Mesenchymal stem cell (in vitro differentiated cells and primary cell): Measurements from ENCODE around the gene TTC22.

Experiments used
- DNase-seq: peaks from one replicate; pipeline ENCODE4 v3.0.0-alpha.2; 2013
- H2AFZ ChIP-seq: one replicate; pipeline ENCODE4 v1.6.1; 2013; ENCODE audit warnings: low read depth, mild to moderate bottlenecking, control low read depth, inconsistent platforms, low read length, moderate library complexity
- H2AK5ac ChIP-seq: 2 replicates; pipeline ENCODE4 v1.6.1; 2013; ENCODE audit warnings: low read length, moderate library complexity, mild to moderate bottlenecking, inconsistent platforms; ENCODE audit not compliant: severe bottlenecking
- H2BK120ac ChIP-seq: one replicate; pipeline ENCODE4 v1.6.1; 2013; ENCODE audit warnings: low read depth, mild to moderate bottlenecking, inconsistent platforms, low read length, moderate library complexity
- H2BK12ac ChIP-seq, 2 experiments: one replicate each; pipeline ENCODE4 v1.6.1; 2013; ENCODE audit warnings: inconsistent platforms in 2 of 2, low read length in 2 of 2, mild to moderate bottlenecking in 2 of 2, moderate library complexity in 2 of 2, control low read depth in 1 of 2
- H2BK15ac ChIP-seq: one replicate; pipeline ENCODE4 v1.6.1; 2013; ENCODE audit warnings: mild to moderate bottlenecking, low read depth, inconsistent platforms; ENCODE audit not compliant: poor library complexity, severe bottlenecking
- H2BK5ac ChIP-seq: 2 replicates; pipeline ENCODE4 v1.6.1; 2013; ENCODE audit warnings: low read depth, mild to moderate bottlenecking, low read length, control low read depth, inconsistent platforms; ENCODE audit not compliant: poor library complexity, severe bottlenecking
- H3K14ac ChIP-seq, 2 experiments: one replicate each; pipeline ENCODE4 v1.6.1; 2013; ENCODE audit warnings: inconsistent platforms in 2 of 2, low read length in 2 of 2, control low read depth in 1 of 2, mild to moderate bottlenecking in 1 of 2, moderate library complexity in 1 of 2
- H3K18ac ChIP-seq, 2 experiments: one replicate each; pipeline ENCODE4 v1.6.1; 2013; ENCODE audit warnings: inconsistent platforms in 2 of 2, low read length in 2 of 2, control low read depth in 1 of 2, low read depth in 1 of 2, mild to moderate bottlenecking in 1 of 2
- H3K23ac ChIP-seq, 2 experiments: one replicate each; pipeline ENCODE4 v1.6.1; 2013; ENCODE audit warnings: inconsistent platforms in 2 of 2, low read length in 2 of 2, mild to moderate bottlenecking in 2 of 2, moderate library complexity in 2 of 2, control low read depth in 1 of 2
- H3K27ac ChIP-seq: 2 replicates; pipeline ENCODE4 v1.5.1; 2013; ENCODE audit warnings: mild to moderate bottlenecking, moderate library complexity, low read length, control low read depth, inconsistent platforms; ENCODE audit not compliant: poor library complexity, severe bottlenecking
- H3K27me3 ChIP-seq, 2 experiments: 2 replicates each; pipeline versions ENCODE4 v1.6.1 to v1.7.0; 2013; ENCODE audit warnings: low read length in 2 of 2, mild to moderate bottlenecking in 2 of 2, moderate library complexity in 2 of 2, control low read depth in 1 of 2, inconsistent platforms in 1 of 2; ENCODE audit not compliant: control insufficient read depth in 1 of 2, insufficient read depth in 1 of 2
- H3K36me3 ChIP-seq, 2 experiments: 2 replicates each; pipeline versions ENCODE4 v1.6.1 to v1.7.0; 2013; ENCODE audit warnings: low read length in 2 of 2, control low read depth in 1 of 2, inconsistent platforms in 1 of 2, low read depth in 1 of 2, mild to moderate bottlenecking in 1 of 2; ENCODE audit not compliant: insufficient read depth in 2 of 2, control insufficient read depth in 1 of 2
- H3K4ac ChIP-seq, 2 experiments: one replicate each; pipeline ENCODE4 v1.6.1; 2013; ENCODE audit warnings: inconsistent platforms in 2 of 2, low read length in 2 of 2, mild to moderate bottlenecking in 2 of 2, moderate library complexity in 2 of 2, control low read depth in 1 of 2, low read depth in 1 of 2
- H3K4me1 ChIP-seq: 2 replicates; pipeline ENCODE4 v1.6.1; 2013; ENCODE audit warnings: low read depth, low read length, control low read depth; ENCODE audit not compliant: control insufficient read depth, insufficient read depth
- H3K4me2 ChIP-seq: 2 replicates; pipeline ENCODE4 v1.6.1; 2013; ENCODE audit warnings: low read length, mild to moderate bottlenecking, inconsistent platforms; ENCODE audit not compliant: poor library complexity, severe bottlenecking
- H3K4me3 ChIP-seq, 2 experiments: 2 replicates each; pipeline versions ENCODE4 v1.5.1 to v1.7.0; 2013; ENCODE audit warnings: low read length in 2 of 2, mild to moderate bottlenecking in 2 of 2, control low read depth in 1 of 2, low read depth in 1 of 2; ENCODE audit not compliant: insufficient read depth in 1 of 2
- H3K79me1 ChIP-seq: replicated peaks from 2 replicates; pipeline ENCODE4 v1.6.1; 2013; ENCODE audit warnings: mild to moderate bottlenecking, control low read depth, low read length, inconsistent platforms; ENCODE audit not compliant: poor library complexity, severe bottlenecking
- H3K9ac ChIP-seq: 2 replicates; pipeline ENCODE4 v1.7.0; 2013; ENCODE audit warnings: mild to moderate bottlenecking, low read length, moderate library complexity
- H3K9me3 ChIP-seq: 2 replicates; pipeline ENCODE4 v1.7.0; 2013; ENCODE audit warnings: mild to moderate bottlenecking, low read length; ENCODE audit not compliant: control insufficient read depth
- H4K8ac ChIP-seq: one replicate; pipeline ENCODE4 v1.6.1; 2013; ENCODE audit warnings: inconsistent platforms, mild to moderate bottlenecking, low read length, moderate library complexity
- H4K91ac ChIP-seq: one replicate; pipeline ENCODE4 v1.6.1; 2013; ENCODE audit warnings: mild to moderate bottlenecking, low read length, inconsistent platforms
- WGBS: methylation state at CpG from one replicate; pipeline ENCODE4 v1.1.7; 2013; ENCODE audit warnings: mixed read lengths; 5-methylcytosine and 5-hydroxymethylcytosine counted together

The TTC22 gene

GRCh38 chr1:54763816-54764132, 37.3 kb downstream of the TTC22 start:
- Histone ChIP-seq H4K91ac (no peak overlapping the region), H3K14ac (peak overlapping the region in 1 of 2 experiments; percentile 9), H3K4me1 (peaks cover 17% of the 10 kb centered on the region), H3K27me3 (no peaks in the 10 kb centered on the region), H3K9ac (peak overlapping the region; percentile 97), H2BK5ac (no peak overlapping the region), H3K79me1 (peaks cover 23% of the 10 kb centered on the region), H3K4me3 (peak overlapping the region; percentile 91 to 93), H2AK5ac (peak overlapping the region; percentile 42), H3K23ac (no peak overlapping the region), H3K9me3 (no peaks in the 10 kb centered on the region), H2BK120ac (peak overlapping the region; percentile 36), H3K18ac (peak overlapping the region; percentile 29 to 65), H3K27ac (peak overlapping the region; percentile 44), H3K36me3 (peaks cover under 1 to 2% of the 10 kb centered on the region in 2 experiments), H3K4me2 (peak overlapping the region; percentile 81), H2BK12ac (no peak overlapping the region), H4K8ac (peak overlapping the region; percentile 78), H2AFZ (peak overlapping the region; percentile 33), H2BK15ac (no peak overlapping the region), H3K4ac (peak overlapping the region in 1 of 2 experiments; percentile 29)
- no peak for DNase-seq
- WGBS = 5% methylated on average over 9 of the region's 11 CpGs

- peaks cover 22 to 28% of the 10 kb centered on the region in 2 experiments for H3K36me3 ChIP-seq
- no peak overlapping the region for H3K14ac ChIP-seq
- no peak overlapping the region for H2AK5ac ChIP-seq
- no peak overlapping the region for H2BK12ac ChIP-seq
- H2BK120ac ChIP-seq = no peak overlapping the region
- H3K9ac ChIP-seq = no peak overlapping the region
- H3K4ac ChIP-seq = no peak overlapping the region
- no peaks in the 10 kb centered on the region for H3K27me3 ChIP-seq
- no peak overlapping the region for H3K23ac ChIP-seq
- no peak overlapping the region for H3K27ac ChIP-seq
- no peak overlapping the region for H2BK15ac ChIP-seq
- H4K91ac ChIP-seq = no peak overlapping the region
- no peak for DNase-seq
- 98% methylated on average over 20 of the region's 20 CpGs for WGBS
- H3K9me3 ChIP-seq = no peaks in the 10 kb centered on the region
- H3K18ac ChIP-seq = no peak overlapping the region
- H3K4me2 ChIP-seq = no peak overlapping the region
- no peaks in the 10 kb centered on the region for H3K4me1 ChIP-seq
- H3K79me1 ChIP-seq = peaks cover 23% of the 10 kb centered on the region
- H2BK5ac ChIP-seq = no peak overlapping the region
- no peak overlapping the region for H3K4me3 ChIP-seq
- H4K8ac ChIP-seq = no peak overlapping the region
- H2AFZ ChIP-seq = no peak overlapping the region
Measured at GRCh38 chr1:54758678-54759348, 42.3 kb downstream of the TTC22 start.

DNA sequence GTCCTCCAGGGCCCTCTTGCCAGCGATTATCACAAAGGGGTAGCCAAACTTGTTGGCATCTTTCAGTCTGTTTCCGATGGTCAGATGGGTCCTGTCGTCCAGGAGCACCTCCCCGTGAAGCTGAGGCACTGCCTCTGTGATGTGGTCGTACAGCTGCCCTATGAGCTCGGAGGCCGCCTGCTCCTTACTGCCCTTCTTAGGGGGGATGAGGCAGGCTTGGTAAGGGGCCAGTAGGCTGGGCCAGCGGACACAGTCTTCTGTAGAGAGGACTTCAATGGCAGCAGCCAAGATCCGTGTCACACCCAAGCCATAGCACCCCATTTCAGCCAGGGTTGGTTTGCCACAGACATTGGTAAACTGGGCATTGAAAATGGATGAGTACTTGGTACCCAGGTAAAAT, 43.3 kb downstream of the TTC22 start:
- no peak overlapping the region for H2BK15ac ChIP-seq
- no peak overlapping the region for H3K14ac ChIP-seq
- H2BK120ac ChIP-seq = no peak overlapping the region
- H2BK12ac ChIP-seq = no peak overlapping the region
- peaks cover 22 to 28% of the 10 kb centered on the region in 2 experiments for H3K36me3 ChIP-seq
- no peak overlapping the region for H3K27ac ChIP-seq
- no peak overlapping the region for H2BK5ac ChIP-seq
- H3K23ac ChIP-seq = no peak overlapping the region
- no peaks in the 10 kb centered on the region for H3K27me3 ChIP-seq
- H3K79me1 ChIP-seq = peaks cover 21% of the 10 kb centered on the region
- WGBS = 95% methylated on average over 9 of the region's 9 CpGs
- no peak overlapping the region for H3K4me3 ChIP-seq
- H4K8ac ChIP-seq = no peak overlapping the region
- no peak overlapping the region for H2AFZ ChIP-seq
- DNase-seq = no peak
- H3K9ac ChIP-seq = no peak overlapping the region
- no peak overlapping the region for H2AK5ac ChIP-seq
- H4K91ac ChIP-seq = no peak overlapping the region
- no peaks in the 10 kb centered on the region for H3K4me1 ChIP-seq
- no peaks in the 10 kb centered on the region for H3K9me3 ChIP-seq
- no peak overlapping the region for H3K4me2 ChIP-seq
- H3K18ac ChIP-seq = no peak overlapping the region
- no peak overlapping the region for H3K4ac ChIP-seq

- no peak for DNase-seq
- 91% methylated on average over 25 of the region's 25 CpGs for WGBS
- Histone ChIP-seq H2BK120ac (no peak overlapping the region), H3K14ac (no peak overlapping the region), H2BK12ac (no peak overlapping the region), H3K27me3 (peaks cover 8 to 13% of the 10 kb centered on the region in 2 experiments), H3K4me2 (no peak overlapping the region), H3K36me3 (peaks cover 22 to 28% of the 10 kb centered on the region in 2 experiments), H4K91ac (no peak overlapping the region), H2BK5ac (no peak overlapping the region), H2BK15ac (no peak overlapping the region), H3K4me1 (no peaks in the 10 kb centered on the region), H2AK5ac (no peak overlapping the region), H4K8ac (no peak overlapping the region), H3K18ac (no peak overlapping the region), H3K23ac (no peak overlapping the region), H3K27ac (no peak overlapping the region), H2AFZ (no peak overlapping the region), H3K4ac (no peak overlapping the region), H3K79me1 (peaks cover 2% of the 10 kb centered on the region), H3K4me3 (no peak overlapping the region), H3K9ac (no peak overlapping the region), H3K9me3 (no peaks in the 10 kb centered on the region)
Measured at GRCh38 chr1:54754486-54755285, 46.4 kb downstream of the TTC22 start.
